H9 (cell line): Measurements from ENCODE around the gene PDXDC1. TPM values are rescaled to one million over a fixed set of nuclear protein-coding genes. Genes with fewer than 3 reads are reported as not detected.
"Not testable (repeated sequence)": the region's sequence is repeated elsewhere in the genome, so short reads cannot be mapped to it uniquely, and the experiment has no call there.

Experiments used
- DNase-seq: peaks from one replicate; pipeline ENCODE4 v3.0.0-alpha.2; 2017
- H2AFZ ChIP-seq: one replicate; pipeline ENCODE4 v1.6.1; 2013; ENCODE audit warnings: mild to moderate bottlenecking, low read length, control low read depth, moderate library complexity
- H2AK5ac ChIP-seq: 2 replicates; pipeline ENCODE4 v1.6.1; 2013; ENCODE audit warnings: low read length, control low read depth, mixed read lengths; ENCODE audit not compliant: insufficient read length
- H2BK120ac ChIP-seq: one replicate; pipeline ENCODE4 v1.6.1; 2013; ENCODE audit warnings: low read depth, mild to moderate bottlenecking, low read length, control low read depth, inconsistent platforms; ENCODE audit not compliant: poor library complexity, severe bottlenecking
- H2BK12ac ChIP-seq: 2 replicates; pipeline ENCODE4 v1.6.1; 2013; ENCODE audit warnings: low read length, control low read depth, mixed read lengths, low read depth; ENCODE audit not compliant: insufficient read length
- H2BK15ac ChIP-seq: 2 replicates; pipeline ENCODE4 v1.6.1; 2013; ENCODE audit warnings: low read depth, low read length, control low read depth
- H2BK20ac ChIP-seq: one replicate; pipeline ENCODE4 v1.6.1; 2013; ENCODE audit warnings: low read depth, mild to moderate bottlenecking, low read length, control low read depth, inconsistent platforms; ENCODE audit not compliant: poor library complexity, severe bottlenecking
- H2BK5ac ChIP-seq: 2 replicates; pipeline ENCODE4 v1.6.1; 2013; ENCODE audit warnings: low read length, control low read depth, mixed read lengths; ENCODE audit not compliant: insufficient read length
- H3K14ac ChIP-seq: 2 replicates; pipeline ENCODE4 v1.6.1; 2013; ENCODE audit warnings: low read length, control low read depth; ENCODE audit not compliant: insufficient read depth
- H3K18ac ChIP-seq: 2 replicates; pipeline ENCODE4 v1.6.1; 2013; ENCODE audit warnings: low read depth, mild to moderate bottlenecking, mixed read lengths, low read length, control low read depth; ENCODE audit not compliant: insufficient read length
- H3K23ac ChIP-seq: 2 replicates; pipeline ENCODE4 v1.6.1; 2013; ENCODE audit warnings: low read length, control low read depth, mixed read lengths, low read depth; ENCODE audit not compliant: insufficient read length
- H3K23me2 ChIP-seq: 2 replicates; pipeline ENCODE4 v1.6.1; 2013; ENCODE audit warnings: low read depth, mild to moderate bottlenecking, mixed read lengths, low read length, control low read depth; ENCODE audit not compliant: insufficient read length, poor library complexity, severe bottlenecking
- H3K27ac ChIP-seq: 2 replicates; pipeline ENCODE4 v1.5.1; 2013; ENCODE audit warnings: low read length, control low read depth, mixed read lengths, low read depth; ENCODE audit not compliant: insufficient read length
- H3K27me3 ChIP-seq: 2 replicates; pipeline ENCODE4 v1.6.1; 2013; ENCODE audit warnings: low read length, control low read depth, inconsistent platforms; ENCODE audit not compliant: insufficient read depth
- H3K4ac ChIP-seq: 2 replicates; pipeline ENCODE4 v1.6.1; 2013; ENCODE audit warnings: low read depth, mild to moderate bottlenecking, control low read depth, inconsistent platforms, low read length, moderate library complexity
- H3K4me1 ChIP-seq: 2 replicates; pipeline ENCODE4 v1.6.1; 2013; ENCODE audit warnings: low read length, control low read depth, inconsistent platforms; ENCODE audit not compliant: insufficient read depth
- H3K4me2 ChIP-seq: 2 replicates; pipeline ENCODE4 v1.6.1; 2013; ENCODE audit warnings: low read length, control low read depth, mixed read lengths; ENCODE audit not compliant: insufficient read length, insufficient read depth
- H3K56ac ChIP-seq: 2 replicates; pipeline ENCODE4 v1.6.1; 2013; ENCODE audit warnings: low read depth, mild to moderate bottlenecking, mixed read lengths, low read length, control low read depth; ENCODE audit not compliant: insufficient read length
- H3K79me1 ChIP-seq: 2 replicates; pipeline ENCODE4 v1.6.1; 2013; ENCODE audit warnings: low read depth, mild to moderate bottlenecking, moderate library complexity, low read length, control low read depth, inconsistent platforms; ENCODE audit not compliant: insufficient read depth, poor library complexity, severe bottlenecking
- H3K79me2 ChIP-seq: 2 replicates; pipeline ENCODE4 v1.6.1; 2013; ENCODE audit warnings: low read length, control low read depth, inconsistent platforms; ENCODE audit not compliant: insufficient read depth
- H3K9ac ChIP-seq: 2 replicates; pipeline ENCODE4 v1.6.1; 2013; ENCODE audit warnings: low read length, control low read depth, mixed read lengths; ENCODE audit not compliant: insufficient read length; ENCODE audit errors: extremely low read depth
- H3K9me3 ChIP-seq: one replicate; pipeline ENCODE4 v1.6.1; 2013; ENCODE audit warnings: low read depth, low read length, inconsistent platforms; ENCODE audit not compliant: control insufficient read depth
- H3T11ph ChIP-seq: one replicate; pipeline ENCODE4 v1.6.1; 2013; ENCODE audit warnings: mild to moderate bottlenecking, low read length, control low read depth, inconsistent platforms
- H4K20me1 ChIP-seq: one replicate; pipeline ENCODE4 v1.6.1; 2013; ENCODE audit not compliant: control insufficient read depth, insufficient read length, insufficient read depth
- H4K5ac ChIP-seq: 2 replicates; pipeline ENCODE4 v1.6.1; 2013; ENCODE audit warnings: low read depth, mild to moderate bottlenecking, mixed read lengths, low read length, control low read depth; ENCODE audit not compliant: insufficient read length
- H4K8ac ChIP-seq: replicated peaks from 2 replicates; pipeline ENCODE4 v1.6.1; 2013; ENCODE audit warnings: low read length, control low read depth, mixed read lengths, low read depth; ENCODE audit not compliant: insufficient read length
- H4K91ac ChIP-seq: 2 replicates; pipeline ENCODE4 v1.6.1; 2013; ENCODE audit warnings: low read depth, mild to moderate bottlenecking, moderate library complexity, mixed read lengths, low read length, control low read depth; ENCODE audit not compliant: insufficient read length
- H3K27ac Mint-ChIP-seq, 3 experiments: 2 replicates in 2 of 3; 3 replicates in 1 of 3; pipeline ENCODE4 v1.8.0; 2020 to 2021; ENCODE audit warnings: mixed read lengths in 3 of 3, mild to moderate bottlenecking in 1 of 3, moderate library complexity in 1 of 3
- H3K27me3 Mint-ChIP-seq: 2 replicates; pipeline ENCODE4 v1.8.0; 2021; ENCODE audit warnings: low read depth, mild to moderate bottlenecking, moderate library complexity, mixed read lengths
- H3K36me3 Mint-ChIP-seq, 3 experiments: 2 replicates in 2 of 3; 3 replicates in 1 of 3; pipeline ENCODE4 v1.8.0; 2020 to 2021; ENCODE audit warnings: low read depth in 3 of 3, mixed read lengths in 3 of 3; ENCODE audit not compliant: insufficient read depth in 1 of 3
- H3K4me1 Mint-ChIP-seq, 2 experiments: 2 replicates each; pipeline ENCODE4 v1.8.0; 2020; ENCODE audit warnings: mixed read lengths in 2 of 2
- H3K4me3 Mint-ChIP-seq, 2 experiments: 2 replicates in 1 of 2; 3 replicates in 1 of 2; pipeline ENCODE4 v1.8.0; 2020 to 2021; ENCODE audit warnings: mild to moderate bottlenecking in 2 of 2, mixed read lengths in 2 of 2, moderate library complexity in 1 of 2
- H3K9me3 Mint-ChIP-seq, 2 experiments: 2 replicates in 1 of 2; 3 replicates in 1 of 2; pipeline ENCODE4 v1.8.0; 2020; ENCODE audit warnings: mild to moderate bottlenecking in 2 of 2, mixed read lengths in 2 of 2, moderate library complexity in 1 of 2
- WGBS: extraction: QIAGEN DNeasy Blood & Tissue Kit; methylation state at CpG from one replicate; pipeline ENCODE4 v1.1.7; 2013; ENCODE audit warnings: missing lambda C conversion rate, low lambda C conversion rate, mixed read lengths; ENCODE audit not compliant: insufficient read length; ENCODE audit errors: extremely low coverage; 5-methylcytosine and 5-hydroxymethylcytosine counted together
- total RNA-seq: library from RNA; stranded (reverse); gene quantifications from 2 replicates; pipeline ENCODE4 v1.2.1, GENCODE V29; 2021

The PDXDC1 gene
- total RNA-seq, 1 experiment from 2014 or later: 112 TPM

DNA sequence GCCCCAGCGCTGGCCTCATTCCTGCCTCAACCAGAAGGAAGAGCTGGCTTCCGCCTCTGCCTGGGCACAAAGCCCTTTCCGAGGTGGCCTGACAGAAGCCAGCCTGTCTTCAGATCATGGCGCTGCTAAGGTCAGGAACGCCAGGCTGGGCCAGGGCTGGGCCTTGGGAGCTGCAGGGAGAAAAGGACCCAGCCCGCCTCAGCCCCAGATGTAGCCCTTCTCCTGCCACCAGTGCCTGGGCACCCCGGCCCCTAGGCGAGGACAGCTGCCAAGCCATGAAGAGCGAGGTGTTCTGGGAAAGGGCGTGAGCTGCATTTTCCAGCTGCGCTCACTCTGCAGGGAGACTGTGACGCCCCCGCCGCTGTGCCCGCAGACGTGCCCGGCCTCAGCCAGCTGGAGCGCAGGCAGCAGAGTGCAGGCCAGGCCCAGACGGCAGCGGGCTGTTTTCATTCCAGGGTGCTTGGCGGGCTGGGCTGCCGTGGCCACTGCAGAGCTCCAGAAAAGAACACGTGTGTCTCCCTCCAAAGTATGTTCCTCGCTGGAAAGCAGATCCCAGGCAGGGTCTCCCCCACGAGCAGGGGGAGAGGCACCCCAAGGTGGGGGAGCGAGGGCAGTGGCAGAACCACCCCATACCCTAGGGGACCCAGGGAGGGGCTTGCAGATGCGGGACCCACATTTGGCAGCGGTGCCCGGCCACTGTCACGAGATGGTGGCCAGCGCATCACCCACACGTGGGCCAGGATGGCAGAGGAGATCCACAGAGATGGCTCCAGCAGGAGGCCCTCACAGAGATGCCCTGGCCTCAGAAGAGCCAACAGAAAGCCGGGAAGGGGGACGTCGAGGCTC is 170.8 kb downstream of the PDXDC1 start:
- H3K56ac ChIP-seq, H2BK5ac ChIP-seq, H3K23me2 ChIP-seq, H4K8ac ChIP-seq, H2AK5ac ChIP-seq, H2AFZ ChIP-seq, H2BK20ac ChIP-seq, H3K27me3 Mint-ChIP-seq, H2BK120ac ChIP-seq, H3K9me3 ChIP-seq, H3T11ph ChIP-seq, H3K14ac ChIP-seq, DNase-seq, H2BK12ac ChIP-seq, H4K20me1 ChIP-seq, H3K9ac ChIP-seq, H2BK15ac ChIP-seq, H3K4me2 ChIP-seq, H3K9me3 Mint-ChIP-seq, H3K23ac ChIP-seq, H3K27me3 ChIP-seq, H3K79me1 ChIP-seq, H3K4ac ChIP-seq, H4K91ac ChIP-seq, H3K27ac ChIP-seq, H3K18ac ChIP-seq, H3K4me1 ChIP-seq, H3K36me3 Mint-ChIP-seq, H4K5ac ChIP-seq: not testable (repeated sequence)
- Mint-ChIP-seq H3K27ac (peak overlapping the region in 2 of 3 experiments; percentile 55 to 64; a peak in 3 of 7 replicates), H3K4me1 (peaks cover 16 to 30% of the 10 kb centered on the region in 2 experiments), H3K4me3 (peak overlapping the region in 1 of 2 experiments; percentile 29; a peak in 2 of 5 replicates)
- WGBS: no CpG with 5 or more reads among the region's 35 CpGs
- H3K79me2 ChIP-seq: peaks cover 22% of the 10 kb centered on the region; the same call in 1 of the 2 replicates

DNA sequence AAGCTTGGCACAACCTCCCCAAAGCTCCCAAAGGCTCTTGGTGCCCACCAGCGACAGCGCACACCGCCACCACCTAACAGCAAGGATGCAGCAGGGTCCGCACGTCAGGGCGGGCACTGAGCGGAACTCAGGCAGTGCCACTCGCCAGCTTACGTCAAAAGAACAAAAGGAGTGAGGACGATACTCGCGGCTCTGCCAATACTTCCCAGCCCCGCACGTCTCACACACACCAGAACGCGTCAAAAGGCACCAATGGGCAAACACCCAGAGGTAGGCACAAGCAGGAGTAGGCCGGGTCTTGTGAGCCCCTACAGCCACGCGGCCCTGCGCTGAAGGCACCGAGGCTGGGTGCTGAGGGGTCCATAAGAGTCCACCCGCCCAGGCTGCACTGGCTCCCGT is 171.4 kb downstream of the PDXDC1 start:
- not testable (repeated sequence) for H4K20me1 ChIP-seq, H3K79me1 ChIP-seq, H3K18ac ChIP-seq, H3K27ac ChIP-seq, DNase-seq, H3K27me3 ChIP-seq, H3K14ac ChIP-seq, H3K9ac ChIP-seq, H3K23ac ChIP-seq, H4K91ac ChIP-seq, H4K8ac ChIP-seq, H3K27me3 Mint-ChIP-seq, H3K9me3 ChIP-seq, H4K5ac ChIP-seq, H2BK15ac ChIP-seq, H3K4me1 ChIP-seq, H2AFZ ChIP-seq, H3K36me3 Mint-ChIP-seq, H2BK5ac ChIP-seq, H3T11ph ChIP-seq, H3K9me3 Mint-ChIP-seq, H2BK12ac ChIP-seq, H3K23me2 ChIP-seq, H3K4ac ChIP-seq, H3K56ac ChIP-seq, H2AK5ac ChIP-seq, H3K4me2 ChIP-seq, H2BK20ac ChIP-seq, H2BK120ac ChIP-seq
- peaks cover 22% of the 10 kb centered on the region; the same call in 1 of the 2 replicates for H3K79me2 ChIP-seq
- Mint-ChIP-seq H3K4me3 (peak overlapping the region in 1 of 2 experiments; percentile 29; a peak in 2 of 5 replicates), H3K27ac (peak overlapping the region; percentile 51 to 64 (median 55); a peak in 3 of 7 replicates), H3K4me1 (peaks cover 16 to 30% of the 10 kb centered on the region in 2 experiments)
- WGBS: no CpG with 5 or more reads among the region's 23 CpGs
